GM18951 (cell line): ENCODE data around the gene ZBED3.
"Not testable (repeated sequence)": the region's sequence is repeated elsewhere in the genome, so short reads cannot be mapped to it uniquely, and the experiment has no call there.

Experiments
- POLR2A ChIP-seq: IDR thresholded peaks from 4 replicates; pipeline ENCODE4 v1.6.1; 2011; ENCODE audit warnings: mild to moderate bottlenecking; ENCODE audit not compliant: insufficient read length, insufficient read depth; ENCODE audit errors: extremely low read depth
- in situ Hi-C: fragments of 300-500 bp; cut with MboI; formaldehyde crosslinking; loops from one replicate; pipeline ENCODE4 v1.12.0; 2022; ENCODE audit warnings: low sequenced_read_pairs, mixed read lengths, inconsistent platforms; ENCODE audit not compliant: unreplicated experiment

The ZBED3 gene

DNA sequence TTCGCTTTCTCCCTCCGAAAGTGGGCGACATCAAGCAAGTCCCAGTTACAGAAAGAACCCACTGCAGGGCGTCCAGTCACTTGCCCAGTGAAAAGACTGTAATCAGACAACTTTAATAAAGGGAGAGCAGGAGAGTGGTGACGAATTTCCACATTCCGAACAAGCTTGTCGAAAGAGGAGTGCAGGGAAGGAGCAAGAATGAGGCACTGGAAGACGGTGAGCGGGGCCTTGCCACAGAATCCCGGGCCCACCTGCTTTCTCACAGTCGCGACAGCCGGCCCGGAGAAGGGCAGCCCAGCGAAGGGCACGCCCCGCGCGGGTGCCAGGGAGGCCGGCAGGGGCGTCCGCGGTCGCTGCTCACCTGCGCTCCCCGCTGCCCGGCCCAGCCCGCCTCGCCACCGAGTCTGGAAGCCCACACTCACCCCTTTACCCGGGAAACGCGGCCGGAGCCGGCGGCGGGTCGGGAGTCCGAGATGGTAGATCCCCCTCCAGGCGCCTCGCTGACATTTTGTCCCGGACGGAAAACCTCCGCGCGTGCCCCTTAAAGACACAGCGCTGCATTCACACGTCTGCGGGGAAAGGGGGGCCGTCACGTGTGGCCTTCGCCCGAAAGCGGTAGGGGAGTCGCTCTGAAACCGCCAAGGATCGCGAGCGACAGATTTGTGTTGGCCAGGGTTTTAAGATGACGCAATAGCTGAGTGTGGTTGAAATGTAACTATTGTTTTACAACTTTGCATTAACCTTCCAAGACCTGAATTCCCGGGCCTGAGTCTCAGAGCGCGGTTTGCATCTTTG is at the start of gene ZBED3:
Gene ZBED3, minus strand, starts transcription at position 597 of the 795 bp plus-strand sequence. CDS start 9,407 bp downstream, outside the sequence.
- in situ Hi-C loops, result no loop called here
- TF ChIP-seq POLR2A, result peak; percentile 45

- in situ Hi-C loops, result no loop called here
- no peak for TF ChIP-seq POLR2A
Observed at GRCh38 chr5:77133061-77133758, 46.1 kb upstream of the ZBED3 start.

GRCh38 chr5:77131361-77131760 is 44.3 kb upstream of the ZBED3 start:
- in situ Hi-C loops, result no loop called here
- TF ChIP-seq POLR2A, result no peak

- in situ Hi-C loops, result no loop called here
- no peak for TF ChIP-seq POLR2A
Observed at GRCh38 chr5:77129391-77129990, 42.4 kb upstream of the ZBED3 start.

GRCh38 chr5:77128411-77129061 is 41.5 kb upstream of the ZBED3 start:
- in situ Hi-C loops, result no loop called here

GRCh38 chr5:77123057-77123456 is 36.0 kb upstream of the ZBED3 start:
- no peak for TF ChIP-seq POLR2A
- in situ Hi-C loops, result no loop called here

More at GRCh38 chr5:77128411-77129061, 41.5 kb upstream of the ZBED3 start:
- no peak for TF ChIP-seq POLR2A

GRCh38 chr5:77120706-77121105 is 33.6 kb upstream of the ZBED3 start:
- TF ChIP-seq POLR2A, result no peak
- in situ Hi-C loops, result no loop called here

DNA sequence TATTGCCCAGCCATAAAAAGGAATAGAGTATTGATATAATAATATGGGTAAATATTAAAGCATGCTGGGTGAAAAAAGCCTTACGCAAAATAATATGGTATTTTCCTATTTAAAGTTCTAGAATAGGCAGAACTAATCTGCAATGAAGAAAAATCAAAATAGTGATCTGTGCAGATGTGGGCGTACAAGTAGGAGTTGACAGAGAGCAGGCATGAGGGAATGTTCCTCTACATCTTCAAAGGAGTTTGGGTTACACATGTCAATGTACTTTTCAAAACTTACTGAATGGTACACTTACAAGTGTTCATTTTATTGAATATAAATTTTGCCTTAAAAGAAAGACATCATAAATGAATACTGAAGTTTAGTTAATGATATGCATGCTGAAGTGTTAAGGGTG is 33.0 kb upstream of the ZBED3 start:
- in situ Hi-C loops, result no loop called here
- no peak for TF ChIP-seq POLR2A

- in situ Hi-C loops, result no loop called here
- no peak for TF ChIP-seq POLR2A
Observed at GRCh38 chr5:77117161-77117560, 30.1 kb upstream of the ZBED3 start.

GRCh38 chr5:77107035-77107434 is 19.9 kb upstream of the ZBED3 start:
- in situ Hi-C loops, result not testable (repeated sequence)

GRCh38 chr5:77104813-77105212 is 17.7 kb upstream of the ZBED3 start:
- in situ Hi-C loops, result no loop called here
- no peak for TF ChIP-seq POLR2A

- no peak for TF ChIP-seq POLR2A
- in situ Hi-C loops, result no loop called here
Observed at GRCh38 chr5:77103457-77103856, 16.4 kb upstream of the ZBED3 start.

- in situ Hi-C loops, result no loop called here
Observed at GRCh38 chr5:77102549-77102948, 15.5 kb upstream of the ZBED3 start.

More at GRCh38 chr5:77102549-77102948, 15.5 kb upstream of the ZBED3 start:
- no peak for TF ChIP-seq POLR2A
